ENCODE results near the gene SHLD1.

DNA sequence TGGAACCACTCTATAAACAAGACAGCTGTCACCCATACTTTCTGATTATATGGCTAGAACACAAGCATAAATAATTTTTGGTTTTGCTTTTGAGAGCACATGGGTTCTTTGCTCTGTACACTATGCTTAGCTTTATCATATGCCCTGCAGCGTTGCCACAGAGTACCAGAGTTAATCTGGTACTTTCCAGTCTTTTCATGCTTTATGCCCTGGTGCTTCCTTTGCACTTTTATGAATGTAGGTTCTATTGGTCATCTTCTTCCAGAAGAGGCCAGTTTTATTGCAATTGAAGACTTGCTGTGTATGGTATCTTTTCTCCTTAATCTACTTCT lies 20.8 kb downstream of the SHLD1 start:
- no peak for TF ChIP-seq POLR2A (IDR thresholded peaks at IDR 0.05)
- no peak for TF ChIP-seq EP300 (IDR thresholded peaks at IDR 0.05)
- TF ChIP-seq, protein P1, sequence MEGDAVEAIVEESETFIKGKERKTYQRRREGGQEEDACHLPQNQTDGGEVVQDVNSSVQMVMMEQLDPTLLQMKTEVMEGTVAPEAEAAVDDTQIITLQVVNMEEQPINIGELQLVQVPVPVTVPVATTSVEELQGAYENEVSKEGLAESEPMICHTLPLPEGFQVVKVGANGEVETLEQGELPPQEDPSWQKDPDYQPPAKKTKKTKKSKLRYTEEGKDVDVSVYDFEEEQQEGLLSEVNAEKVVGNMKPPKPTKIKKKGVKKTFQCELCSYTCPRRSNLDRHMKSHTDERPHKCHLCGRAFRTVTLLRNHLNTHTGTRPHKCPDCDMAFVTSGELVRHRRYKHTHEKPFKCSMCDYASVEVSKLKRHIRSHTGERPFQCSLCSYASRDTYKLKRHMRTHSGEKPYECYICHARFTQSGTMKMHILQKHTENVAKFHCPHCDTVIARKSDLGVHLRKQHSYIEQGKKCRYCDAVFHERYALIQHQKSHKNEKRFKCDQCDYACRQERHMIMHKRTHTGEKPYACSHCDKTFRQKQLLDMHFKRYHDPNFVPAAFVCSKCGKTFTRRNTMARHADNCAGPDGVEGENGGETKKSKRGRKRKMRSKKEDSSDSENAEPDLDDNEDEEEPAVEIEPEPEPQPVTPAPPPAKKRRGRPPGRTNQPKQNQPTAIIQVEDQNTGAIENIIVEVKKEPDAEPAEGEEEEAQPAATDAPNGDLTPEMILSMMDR (IDR thresholded peaks at IDR 0.05), result no peak
- TF ChIP-seq POLR2AphosphoS5 (IDR thresholded peaks at IDR 0.05), result no peak

All from sigmoid colon (tissue), 4 donors.